Breast epithelium (tissue), 4 donors: ENCODE measurements around the gene SV2C. TPM values are rescaled to one million over a fixed set of nuclear protein-coding genes. Genes with fewer than 3 reads are reported as not detected.

Experiments
- DNase-seq, 2 donors: peaks; one replicate each; pipeline ENCODE4 v3.0.0-alpha.2; 2019; ENCODE audit warnings: low spot score in 2 of 2
- H3K27ac ChIP-seq, 2 donors: fragments of 200-600 bp; sonication (generic) in 1 of 2; one replicate each; pipeline ENCODE4 v1.5.1; 2016 to 2019; ENCODE audit warnings: mild to moderate bottlenecking in 1 of 2
- H3K27me3 ChIP-seq, 2 donors: fragments of 200-600 bp; sonication (generic) in 1 of 2; one replicate each; pipeline versions ENCODE4 v1.5.1 to v1.6.0; 2017 to 2019; ENCODE audit warnings: control low read depth in 1 of 2, mild to moderate bottlenecking in 1 of 2
- H3K36me3 ChIP-seq: fragments of 200-600 bp; one replicate; pipeline ENCODE4 v1.5.1; 2019
- H3K4me1 ChIP-seq, 2 donors: fragments of 200-600 bp; sonication (generic); one replicate each; pipeline ENCODE4 v1.5.1; 2016 to 2019; ENCODE audit warnings: control low read depth in 1 of 2
- H3K4me3 ChIP-seq, 3 donors: fragments of 200-600 bp; sonication (generic); 1 replicate in 2 of 3; 2 replicates in 1 of 3; pipeline ENCODE4 v1.5.1; 2016 to 2019; ENCODE audit warnings: mild to moderate bottlenecking in 3 of 3, moderate library complexity in 2 of 3
- H3K9me3 ChIP-seq, 2 donors: fragments of 200-600 bp; sonication (generic) in 1 of 2; one replicate each; pipeline ENCODE4 v1.5.1; 2016 to 2019; ENCODE audit warnings: control low read depth in 1 of 2
- POLR2A ChIP-seq: fragments of 450-650 bp; IDR thresholded peaks from one replicate; pipeline ENCODE4 v1.6.1; 2016; ENCODE audit warnings: antibody characterized with exemption, mild to moderate bottlenecking, moderate library complexity
- POLR2AphosphoS5 ChIP-seq, 3 donors: sonication (generic); formaldehyde crosslinking; IDR thresholded peaks; one replicate each; pipeline ENCODE4 v1.6.1; 2017; ENCODE audit warnings: antibody characterized with exemption in 3 of 3
- intact Hi-C: fragments of 100-400 bp; cut with DNase I; formaldehyde crosslinking; loops from one replicate; pipeline ENCODE4 v1.15.1; 2023; ENCODE audit warnings: low total_unique reads
- total RNA-seq, 3 donors: library from RNA; depleted of rRNA; stranded (reverse); fragments of >200 nt; gene quantifications; one replicate each; pipeline ENCODE4 v1.1.0, GENCODE V29; 2016
- TF ChIP-seq, protein P1 (sequence below), 3 donors: fragments of 450-650 bp; IDR thresholded peaks; one replicate each; pipeline ENCODE4 v1.5.1; 2016 to 2017; ENCODE audit warnings: antibody characterized with exemption in 3 of 3, mild to moderate bottlenecking in 3 of 3, moderate library complexity in 3 of 3

SV2C gene
- total RNA-seq, 3 donors from 2014 or later = 0.32 to 1.3 (median 0.59) TPM

GRCh38 chr5:76143884-76144283 is 60.7 kb downstream of the SV2C start:
- no peaks in the 10 kb centered on the region for H3K36me3 ChIP-seq
- H3K27me3 ChIP-seq = no peaks in the 10 kb centered on the region
- DNase-seq = no peak
- no peak for TF ChIP-seq POLR2AphosphoS5 (IDR thresholded peaks at IDR 0.05)
- TF ChIP-seq POLR2A = no peak
- TF ChIP-seq, protein P1, sequence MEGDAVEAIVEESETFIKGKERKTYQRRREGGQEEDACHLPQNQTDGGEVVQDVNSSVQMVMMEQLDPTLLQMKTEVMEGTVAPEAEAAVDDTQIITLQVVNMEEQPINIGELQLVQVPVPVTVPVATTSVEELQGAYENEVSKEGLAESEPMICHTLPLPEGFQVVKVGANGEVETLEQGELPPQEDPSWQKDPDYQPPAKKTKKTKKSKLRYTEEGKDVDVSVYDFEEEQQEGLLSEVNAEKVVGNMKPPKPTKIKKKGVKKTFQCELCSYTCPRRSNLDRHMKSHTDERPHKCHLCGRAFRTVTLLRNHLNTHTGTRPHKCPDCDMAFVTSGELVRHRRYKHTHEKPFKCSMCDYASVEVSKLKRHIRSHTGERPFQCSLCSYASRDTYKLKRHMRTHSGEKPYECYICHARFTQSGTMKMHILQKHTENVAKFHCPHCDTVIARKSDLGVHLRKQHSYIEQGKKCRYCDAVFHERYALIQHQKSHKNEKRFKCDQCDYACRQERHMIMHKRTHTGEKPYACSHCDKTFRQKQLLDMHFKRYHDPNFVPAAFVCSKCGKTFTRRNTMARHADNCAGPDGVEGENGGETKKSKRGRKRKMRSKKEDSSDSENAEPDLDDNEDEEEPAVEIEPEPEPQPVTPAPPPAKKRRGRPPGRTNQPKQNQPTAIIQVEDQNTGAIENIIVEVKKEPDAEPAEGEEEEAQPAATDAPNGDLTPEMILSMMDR (IDR thresholded peaks at IDR 0.05) = no peak
- H3K27ac ChIP-seq = no peak overlapping the region
- H3K4me1 ChIP-seq = no peaks in the 10 kb centered on the region
- H3K9me3 ChIP-seq = no peaks in the 10 kb centered on the region
- H3K4me3 ChIP-seq = no peak overlapping the region
- intact Hi-C loops = no loop called here

GRCh38 chr5:76144513-76145274 is 61.5 kb downstream of the SV2C start:
- no peaks in the 10 kb centered on the region for H3K9me3 ChIP-seq
- H3K36me3 ChIP-seq = no peaks in the 10 kb centered on the region
- H3K27me3 ChIP-seq = no peaks in the 10 kb centered on the region
- H3K4me3 ChIP-seq = no peak overlapping the region
- no peak overlapping the region for H3K27ac ChIP-seq
- intact Hi-C loops = no loop called here
- no peaks in the 10 kb centered on the region for H3K4me1 ChIP-seq
- TF ChIP-seq POLR2AphosphoS5 (IDR thresholded peaks at IDR 0.05) = no peak
- no peak for TF ChIP-seq POLR2A
- TF ChIP-seq, protein P1 (IDR thresholded peaks at IDR 0.05) = no peak
- no peak for DNase-seq

DNA sequence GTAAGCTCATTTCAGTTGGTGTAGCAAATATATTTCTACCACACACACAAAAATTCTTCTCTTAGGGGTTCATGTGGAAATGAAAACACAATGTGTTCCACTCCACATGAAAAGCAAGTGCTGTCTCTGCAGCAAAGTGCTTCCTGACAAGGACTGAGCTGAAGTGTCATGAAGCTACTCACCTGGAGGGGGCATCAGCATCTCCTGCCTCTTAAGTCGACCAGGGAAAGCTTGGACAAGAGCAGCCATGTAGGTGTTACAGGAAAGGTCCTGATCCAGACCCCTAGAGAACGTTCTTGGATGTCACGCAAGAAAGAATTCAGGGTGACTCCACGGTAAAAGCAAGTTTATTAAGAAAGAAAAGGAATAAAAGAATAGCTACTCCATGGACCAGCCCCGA is 62.8 kb downstream of the SV2C start:
- Histone ChIP-seq H3K27me3 (no peaks in the 10 kb centered on the region), H3K36me3 (no peaks in the 10 kb centered on the region), H3K4me3 (no peak overlapping the region), H3K4me1 (no peaks in the 10 kb centered on the region), H3K9me3 (no peaks in the 10 kb centered on the region), H3K27ac (no peak overlapping the region)
- DNase-seq = no peak
- TF ChIP-seq, protein P1 (IDR thresholded peaks at IDR 0.05) = no peak
- intact Hi-C loops = no loop called here

GRCh38 chr5:76149636-76150035 is 66.5 kb downstream of the SV2C start:
- no peaks in the 10 kb centered on the region for H3K36me3 ChIP-seq
- no peak for DNase-seq
- TF ChIP-seq, protein P1 (IDR thresholded peaks at IDR 0.05) = no peak
- TF ChIP-seq POLR2A = no peak
- no peak for TF ChIP-seq POLR2AphosphoS5 (IDR thresholded peaks at IDR 0.05)
- H3K27me3 ChIP-seq = no peaks in the 10 kb centered on the region
- H3K4me3 ChIP-seq = no peak overlapping the region
- no peaks in the 10 kb centered on the region for H3K9me3 ChIP-seq
- H3K4me1 ChIP-seq = no peaks in the 10 kb centered on the region
- intact Hi-C loops = no loop called here
- H3K27ac ChIP-seq = no peak overlapping the region

DNA sequence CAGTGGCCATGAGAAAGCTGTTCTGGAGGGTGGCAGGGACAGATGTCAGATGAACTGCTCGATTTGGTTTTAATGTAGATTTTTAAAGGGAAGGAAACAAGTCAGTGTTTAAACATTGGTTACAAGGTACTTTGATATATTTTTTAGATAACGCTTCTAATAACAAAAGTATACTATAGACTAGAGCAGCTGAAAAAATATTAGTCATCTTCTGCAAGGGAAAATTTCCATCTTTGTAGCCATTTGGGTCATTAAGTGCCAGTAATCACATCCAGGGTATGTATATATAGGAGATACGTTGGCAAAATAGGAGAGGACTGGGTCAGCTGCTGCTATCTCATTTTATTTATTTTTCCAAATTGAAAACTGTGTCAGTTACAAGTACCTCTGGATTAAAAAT is 69.0 kb downstream of the SV2C start:
- Histone ChIP-seq H3K27ac (no peak overlapping the region), H3K4me3 (no peak overlapping the region), H3K9me3 (no peaks in the 10 kb centered on the region), H3K36me3 (no peaks in the 10 kb centered on the region), H3K27me3 (no peaks in the 10 kb centered on the region), H3K4me1 (no peaks in the 10 kb centered on the region)
- DNase-seq = no peak
- TF ChIP-seq POLR2A (no peak), POLR2AphosphoS5 (IDR thresholded peaks at IDR 0.05) (no peak)
- TF ChIP-seq, protein P1 (IDR thresholded peaks at IDR 0.05) = no peak
- intact Hi-C loops = no loop called here
